ENCODE measurements around the gene UTS2R. TPM values are rescaled to one million over a fixed set of nuclear protein-coding genes. Genes with fewer than 3 reads are reported as not detected.

The UTS2R gene
- polyA plus RNA-seq, 1 donor from 2014 or later, result not detected

DNA sequence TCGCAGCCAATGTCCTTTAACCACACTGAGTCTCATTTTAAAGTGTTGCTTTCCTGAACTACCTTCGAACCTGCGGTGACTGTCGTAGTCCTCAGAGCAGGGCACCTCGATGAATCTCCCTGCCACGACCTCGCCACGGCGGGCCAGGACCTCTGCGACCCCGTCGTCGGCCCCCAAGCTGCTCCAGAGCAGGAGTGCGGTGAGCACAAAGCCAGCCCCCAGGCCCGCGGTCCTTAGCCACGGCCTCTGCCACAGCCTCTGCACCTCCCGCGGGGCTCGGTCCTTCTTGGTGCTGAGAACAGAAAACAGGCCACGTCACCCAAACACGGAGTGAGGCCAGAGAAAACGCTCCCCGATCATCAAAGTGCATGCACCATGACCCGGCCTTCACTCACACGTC is 43.8 kb downstream of the UTS2R start:
- no peaks in the 10 kb centered on the region for H3K9me2 ChIP-seq (ENCODE audit: insufficient read depth, low read length)
- no peaks in the 10 kb centered on the region for H3K79me2 ChIP-seq (replicated peaks; ENCODE audit: insufficient read depth, low read length)
- no peak overlapping the region for H3K4me3 ChIP-seq (ENCODE audit: low read length)
- H3K27me3 ChIP-seq (ENCODE audit: insufficient read depth, low read depth, low read length), result no peaks in the 10 kb centered on the region
- TF ChIP-seq POLR2AphosphoS5 (IDR thresholded peaks at IDR 0.05) (no peak), SMC3 (conservative IDR thresholded peaks at IDR 0.05; ENCODE audit: poor library complexity) (no peak), MXI1 (conservative IDR thresholded peaks at IDR 0.05; ENCODE audit: poor library complexity, severe bottlenecking) (no peak), RAD21 (conservative IDR thresholded peaks at IDR 0.05) (no peak)
- TF ChIP-seq, protein P1, sequence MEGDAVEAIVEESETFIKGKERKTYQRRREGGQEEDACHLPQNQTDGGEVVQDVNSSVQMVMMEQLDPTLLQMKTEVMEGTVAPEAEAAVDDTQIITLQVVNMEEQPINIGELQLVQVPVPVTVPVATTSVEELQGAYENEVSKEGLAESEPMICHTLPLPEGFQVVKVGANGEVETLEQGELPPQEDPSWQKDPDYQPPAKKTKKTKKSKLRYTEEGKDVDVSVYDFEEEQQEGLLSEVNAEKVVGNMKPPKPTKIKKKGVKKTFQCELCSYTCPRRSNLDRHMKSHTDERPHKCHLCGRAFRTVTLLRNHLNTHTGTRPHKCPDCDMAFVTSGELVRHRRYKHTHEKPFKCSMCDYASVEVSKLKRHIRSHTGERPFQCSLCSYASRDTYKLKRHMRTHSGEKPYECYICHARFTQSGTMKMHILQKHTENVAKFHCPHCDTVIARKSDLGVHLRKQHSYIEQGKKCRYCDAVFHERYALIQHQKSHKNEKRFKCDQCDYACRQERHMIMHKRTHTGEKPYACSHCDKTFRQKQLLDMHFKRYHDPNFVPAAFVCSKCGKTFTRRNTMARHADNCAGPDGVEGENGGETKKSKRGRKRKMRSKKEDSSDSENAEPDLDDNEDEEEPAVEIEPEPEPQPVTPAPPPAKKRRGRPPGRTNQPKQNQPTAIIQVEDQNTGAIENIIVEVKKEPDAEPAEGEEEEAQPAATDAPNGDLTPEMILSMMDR (IDR thresholded peaks at IDR 0.05; ENCODE audit: poor library complexity, severe bottlenecking), result no peak
- no peak overlapping the region for H3K27ac ChIP-seq (ENCODE audit: low read length)
- no peak overlapping the region for H2AFZ ChIP-seq (ENCODE audit: low read depth, low read length)
- H3K4me2 ChIP-seq (ENCODE audit: low read length), result no peak overlapping the region
- no peaks in the 10 kb centered on the region for H3F3A ChIP-seq (ENCODE audit: insufficient read depth, low read length, poor library complexity, severe bottlenecking)
- H3K9ac ChIP-seq (ENCODE audit: low read length), result no peak overlapping the region
- no peaks in the 10 kb centered on the region for H4K20me1 ChIP-seq (ENCODE audit: insufficient read depth)
- H3K36me3 ChIP-seq (ENCODE audit: insufficient read depth, low read length), result no peaks in the 10 kb centered on the region
- no peaks in the 10 kb centered on the region for H3K9me3 ChIP-seq (ENCODE audit: low read length)

DNA sequence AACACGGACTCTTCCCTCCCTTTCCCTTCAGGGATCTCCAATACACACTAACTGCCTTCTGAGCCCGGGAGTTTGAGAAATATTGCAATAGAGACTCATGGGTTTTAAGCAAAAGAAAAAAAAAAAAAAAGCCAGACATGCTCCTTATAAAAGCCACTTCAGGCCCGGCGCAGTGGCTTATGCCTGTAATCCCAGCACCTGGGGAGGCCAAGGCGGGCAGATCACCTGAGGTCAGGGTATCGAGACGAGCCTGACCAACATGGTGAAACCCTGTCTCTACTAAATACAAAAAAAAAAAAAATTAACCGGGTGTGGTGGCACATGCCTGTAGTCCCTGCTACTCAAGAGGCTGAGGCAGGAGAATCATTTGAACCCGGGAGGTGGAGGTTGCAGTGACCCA is 44.2 kb downstream of the UTS2R start:
- no peak overlapping the region for H3K4me2 ChIP-seq (ENCODE audit: low read length)
- TF ChIP-seq RAD21 (conservative IDR thresholded peaks at IDR 0.05), result no peak
- TF ChIP-seq, protein P2, sequence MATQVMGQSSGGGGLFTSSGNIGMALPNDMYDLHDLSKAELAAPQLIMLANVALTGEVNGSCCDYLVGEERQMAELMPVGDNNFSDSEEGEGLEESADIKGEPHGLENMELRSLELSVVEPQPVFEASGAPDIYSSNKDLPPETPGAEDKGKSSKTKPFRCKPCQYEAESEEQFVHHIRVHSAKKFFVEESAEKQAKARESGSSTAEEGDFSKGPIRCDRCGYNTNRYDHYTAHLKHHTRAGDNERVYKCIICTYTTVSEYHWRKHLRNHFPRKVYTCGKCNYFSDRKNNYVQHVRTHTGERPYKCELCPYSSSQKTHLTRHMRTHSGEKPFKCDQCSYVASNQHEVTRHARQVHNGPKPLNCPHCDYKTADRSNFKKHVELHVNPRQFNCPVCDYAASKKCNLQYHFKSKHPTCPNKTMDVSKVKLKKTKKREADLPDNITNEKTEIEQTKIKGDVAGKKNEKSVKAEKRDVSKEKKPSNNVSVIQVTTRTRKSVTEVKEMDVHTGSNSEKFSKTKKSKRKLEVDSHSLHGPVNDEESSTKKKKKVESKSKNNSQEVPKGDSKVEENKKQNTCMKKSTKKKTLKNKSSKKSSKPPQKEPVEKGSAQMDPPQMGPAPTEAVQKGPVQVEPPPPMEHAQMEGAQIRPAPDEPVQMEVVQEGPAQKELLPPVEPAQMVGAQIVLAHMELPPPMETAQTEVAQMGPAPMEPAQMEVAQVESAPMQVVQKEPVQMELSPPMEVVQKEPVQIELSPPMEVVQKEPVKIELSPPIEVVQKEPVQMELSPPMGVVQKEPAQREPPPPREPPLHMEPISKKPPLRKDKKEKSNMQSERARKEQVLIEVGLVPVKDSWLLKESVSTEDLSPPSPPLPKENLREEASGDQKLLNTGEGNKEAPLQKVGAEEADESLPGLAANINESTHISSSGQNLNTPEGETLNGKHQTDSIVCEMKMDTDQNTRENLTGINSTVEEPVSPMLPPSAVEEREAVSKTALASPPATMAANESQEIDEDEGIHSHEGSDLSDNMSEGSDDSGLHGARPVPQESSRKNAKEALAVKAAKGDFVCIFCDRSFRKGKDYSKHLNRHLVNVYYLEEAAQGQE (IDR thresholded peaks at IDR 0.05; ENCODE audit: borderline replicate concordance), result no peak

DNA sequence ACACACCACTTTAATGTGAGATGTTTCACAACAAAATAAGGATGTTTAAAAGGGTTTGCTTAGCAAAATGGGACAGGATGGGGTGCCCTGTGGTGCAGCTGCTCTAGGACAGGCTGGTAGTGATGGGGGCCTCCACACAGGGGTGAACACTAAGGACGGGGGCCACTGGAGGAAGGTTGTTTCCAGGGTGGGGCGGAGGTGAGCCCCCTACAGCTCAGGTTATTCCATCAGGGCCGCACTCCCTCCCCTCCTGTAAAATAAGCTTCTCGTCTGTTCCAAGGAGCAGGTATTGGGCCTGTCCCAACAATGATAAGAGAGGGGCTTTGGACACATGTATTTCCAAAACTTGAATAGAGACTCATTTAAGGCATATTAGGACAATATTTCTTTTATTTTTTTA is 44.7 kb downstream of the UTS2R start:
- no peaks in the 10 kb centered on the region for H3K9me2 ChIP-seq (ENCODE audit: insufficient read depth, low read length)
- H3K9ac ChIP-seq (ENCODE audit: low read length), result no peak overlapping the region
- no peaks in the 10 kb centered on the region for H4K20me1 ChIP-seq (ENCODE audit: insufficient read depth)
- H3K36me3 ChIP-seq (ENCODE audit: insufficient read depth, low read length), result no peaks in the 10 kb centered on the region
- no peaks in the 10 kb centered on the region for H3K9me3 ChIP-seq (ENCODE audit: low read length)
- no peaks in the 10 kb centered on the region for H3F3A ChIP-seq (ENCODE audit: insufficient read depth, low read length, poor library complexity, severe bottlenecking)
- H3K79me2 ChIP-seq (replicated peaks; ENCODE audit: insufficient read depth, low read length), result no peaks in the 10 kb centered on the region
- no peak overlapping the region for H3K27ac ChIP-seq (ENCODE audit: low read length)
- no peak overlapping the region for H3K4me3 ChIP-seq (ENCODE audit: low read length)
- no peak for TF ChIP-seq RAD21 (conservative IDR thresholded peaks at IDR 0.05)
- TF ChIP-seq TAF1 (IDR thresholded peaks at IDR 0.05; ENCODE audit: low read depth), result no peak
- TF ChIP-seq SMC3 (conservative IDR thresholded peaks at IDR 0.05; ENCODE audit: poor library complexity), result no peak
- TF ChIP-seq, protein P1 (IDR thresholded peaks at IDR 0.05; ENCODE audit: poor library complexity, severe bottlenecking), result no peak
- TF ChIP-seq MXI1 (conservative IDR thresholded peaks at IDR 0.05; ENCODE audit: poor library complexity, severe bottlenecking), result no peak
- no peak for TF ChIP-seq EP300 (conservative IDR thresholded peaks at IDR 0.05; ENCODE audit: poor library complexity, severe bottlenecking)
- TF ChIP-seq EZH2 (IDR thresholded peaks at IDR 0.05; ENCODE audit: borderline replicate concordance, insufficient read depth, low read length, poor library complexity, severe bottlenecking), result no peak
- no peak for TF ChIP-seq POLR2AphosphoS5 (IDR thresholded peaks at IDR 0.05)
- TF ChIP-seq, protein P2 (IDR thresholded peaks at IDR 0.05; ENCODE audit: borderline replicate concordance), result no peak
- H3K4me2 ChIP-seq (ENCODE audit: low read length), result no peak overlapping the region
- H3K27me3 ChIP-seq (ENCODE audit: insufficient read depth, low read depth, low read length), result no peaks in the 10 kb centered on the region
- no peak overlapping the region for H2AFZ ChIP-seq (ENCODE audit: low read depth, low read length)

More for the DNA sequence above, 44.2 kb downstream of the UTS2R start:
- Histone ChIP-seq H3K79me2 (replicated peaks; ENCODE audit: insufficient read depth, low read length) (no peaks in the 10 kb centered on the region), H3K4me3 (ENCODE audit: low read length) (no peak overlapping the region), H2AFZ (ENCODE audit: low read depth, low read length) (no peak overlapping the region), H3K27me3 (ENCODE audit: insufficient read depth, low read depth, low read length) (no peaks in the 10 kb centered on the region), H3K9me2 (ENCODE audit: insufficient read depth, low read length) (no peaks in the 10 kb centered on the region), H3K9ac (ENCODE audit: low read length) (no peak overlapping the region), H3K9me3 (ENCODE audit: low read length) (no peaks in the 10 kb centered on the region), H3F3A (ENCODE audit: insufficient read depth, low read length, poor library complexity, severe bottlenecking) (no peaks in the 10 kb centered on the region), H4K20me1 (ENCODE audit: insufficient read depth) (no peaks in the 10 kb centered on the region), H3K27ac (ENCODE audit: low read length) (no peak overlapping the region), H3K36me3 (ENCODE audit: insufficient read depth, low read length) (no peaks in the 10 kb centered on the region)
